HEK293 (cell line): ENCODE data around the gene MYL12A.

ENCODE experiments used
- CTCF ChIP-seq: fragments of 450-650 bp; formaldehyde crosslinking; IDR thresholded peaks from 2 replicates; pipeline ENCODE4 v1.5.1; 2016; ENCODE audit warnings: missing biosample characterization, missing genetic modification characterization
- MZF1 ChIP-seq: fragments of 450-650 bp; formaldehyde crosslinking; IDR thresholded peaks from 2 replicates; pipeline ENCODE4 v1.5.1; 2017; ENCODE audit warnings: missing biosample characterization, missing genetic modification characterization, borderline replicate concordance
- TRIM28 ChIP-seq: IDR thresholded peaks from 2 replicates; pipeline ENCODE4 v1.6.1; 2011; ENCODE audit warnings: low read length, control low read depth, borderline replicate concordance
- WT1 ChIP-seq: fragments of 450-650 bp; formaldehyde crosslinking; IDR thresholded peaks from 2 replicates; pipeline ENCODE4 v1.5.1; 2016; ENCODE audit warnings: missing biosample characterization, missing genetic modification characterization
- YY1 ChIP-seq: fragments of 450-650 bp; formaldehyde crosslinking; IDR thresholded peaks from 2 replicates; pipeline ENCODE4 v1.5.1; 2018; ENCODE audit warnings: missing biosample characterization, missing genetic modification characterization
- ZBTB49 ChIP-seq: fragments of 450-650 bp; formaldehyde crosslinking; IDR thresholded peaks from 2 replicates; pipeline ENCODE4 v1.5.1; 2016; ENCODE audit warnings: missing biosample characterization, missing genetic modification characterization, low read depth
- ZNF23 ChIP-seq: fragments of 450-650 bp; formaldehyde crosslinking; IDR thresholded peaks from 2 replicates; pipeline ENCODE4 v1.5.1; 2016; ENCODE audit warnings: missing biosample characterization, missing genetic modification characterization, borderline replicate concordance
- ZNF548 ChIP-seq: fragments of 450-650 bp; formaldehyde crosslinking; IDR thresholded peaks from 2 replicates; pipeline ENCODE4 v1.5.1; 2016; ENCODE audit warnings: missing biosample characterization, missing genetic modification characterization
- ZNF626 ChIP-seq: fragments of 450-650 bp; sonication (Bioruptor Pico); formaldehyde crosslinking; IDR thresholded peaks from 2 replicates; pipeline ENCODE4 v1.5.1; 2018; ENCODE audit warnings: missing biosample characterization, missing genetic modification characterization, inconsistent platforms

DNA sequence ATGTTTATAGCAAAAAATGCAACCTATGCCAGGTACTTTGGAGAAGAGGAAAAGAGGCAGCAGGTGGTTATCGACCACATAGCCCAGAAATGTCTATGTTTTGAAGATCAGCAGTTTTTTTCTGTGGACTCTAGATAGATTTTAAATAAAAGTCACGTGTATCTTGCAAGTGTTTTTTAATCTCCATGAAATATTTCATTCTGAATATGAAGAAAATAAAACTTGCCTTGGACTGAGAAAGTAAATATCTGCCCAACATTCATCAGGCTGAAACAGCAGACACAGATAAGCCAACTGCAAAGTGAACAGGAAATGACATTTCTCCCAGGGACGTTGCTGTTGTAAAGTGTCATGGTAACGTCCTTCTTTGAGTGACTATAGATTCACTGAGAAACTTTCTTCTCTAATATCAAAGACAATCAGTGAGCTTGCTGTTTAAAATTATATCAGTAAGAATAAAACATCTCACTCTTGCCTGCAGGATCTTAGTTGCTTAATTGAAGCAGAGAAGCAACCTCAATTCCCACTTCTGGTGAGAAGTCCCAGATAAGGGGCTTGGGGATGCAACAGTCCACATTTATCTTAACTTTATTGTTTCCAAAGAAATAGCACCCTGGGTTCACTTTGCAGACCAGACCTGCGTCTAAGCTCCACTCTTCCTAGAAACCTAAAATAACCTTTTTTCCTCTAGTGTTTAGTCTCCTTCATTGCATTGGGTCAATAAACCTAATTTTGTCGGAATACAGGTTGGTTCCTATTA, 34.1 kb upstream of the MYL12A start:
- TF ChIP-seq WT1, result no peak
- no peak for TF ChIP-seq ZNF23 (tag by site-specific recombination)
- no peak for TF ChIP-seq YY1
- TF ChIP-seq CTCF (tag by site-specific recombination), result no peak
- no peak for TF ChIP-seq MZF1
- TF ChIP-seq ZNF626, result no peak
- TF ChIP-seq ZNF548, result no peak
- TF ChIP-seq TRIM28, result no peak
- no peak for TF ChIP-seq ZBTB49 (tag by site-specific recombination)
